GM08714 (cell line): ENCODE measurements around the gene TOMM7.
"Not testable (repeated sequence)": the region's sequence is repeated elsewhere in the genome, so short reads cannot be mapped to it uniquely, and the experiment has no call there.

Source experiments
- H3K4me3 ChIP-seq: fragments of 200-500 bp; sonication (Bioruptor generic); 2 replicates; pipeline ENCODE4 v1.5.1; 2014; ENCODE audit warnings: mild to moderate bottlenecking, low read length, inconsistent platforms
- ZNF274 ChIP-seq: IDR thresholded peaks from 2 replicates; pipeline ENCODE4 v1.6.1; 2012; ENCODE audit warnings: mild to moderate bottlenecking, low read depth, low read length

The TOMM7 gene

GRCh38 chr7:22814261-22815208 is 8.1 kb downstream of the TOMM7 start:
- no peak for TF ChIP-seq ZNF274
- H3K4me3 ChIP-seq, result no peak overlapping the region

DNA sequence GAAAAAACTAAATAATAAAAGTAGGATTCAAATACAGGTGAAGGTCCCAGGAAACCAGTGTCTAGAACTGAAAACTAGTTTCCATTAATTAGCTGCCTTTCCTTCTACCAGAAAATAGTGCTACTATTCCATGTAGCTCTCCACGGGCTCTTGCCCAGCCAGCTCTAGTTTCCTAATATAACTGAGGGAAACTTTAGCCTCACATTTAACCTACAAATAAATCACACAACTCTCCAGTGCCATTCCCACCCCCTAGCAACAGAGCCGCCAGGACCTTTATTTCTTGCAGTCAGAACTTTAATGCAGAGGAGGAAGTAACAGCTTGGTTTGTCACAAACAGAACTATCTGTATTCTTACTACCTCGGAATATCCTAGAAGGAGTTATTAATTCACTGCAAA is 10.3 kb downstream of the TOMM7 start:
- no peak for TF ChIP-seq ZNF274
- H3K4me3 ChIP-seq, result no peak overlapping the region

GRCh38 chr7:22811746-22812280 is 10.8 kb downstream of the TOMM7 start:
- no peak for TF ChIP-seq ZNF274
- H3K4me3 ChIP-seq, result no peak overlapping the region

- TF ChIP-seq ZNF274, result no peak
- no peak overlapping the region for H3K4me3 ChIP-seq
These were observed 11.8 kb downstream of the TOMM7 start for GRCh38 chr7:22810843-22811242.

- H3K4me3 ChIP-seq, result no peak overlapping the region
These were observed 12.6 kb downstream of the TOMM7 start for GRCh38 chr7:22809902-22810642.

DNA sequence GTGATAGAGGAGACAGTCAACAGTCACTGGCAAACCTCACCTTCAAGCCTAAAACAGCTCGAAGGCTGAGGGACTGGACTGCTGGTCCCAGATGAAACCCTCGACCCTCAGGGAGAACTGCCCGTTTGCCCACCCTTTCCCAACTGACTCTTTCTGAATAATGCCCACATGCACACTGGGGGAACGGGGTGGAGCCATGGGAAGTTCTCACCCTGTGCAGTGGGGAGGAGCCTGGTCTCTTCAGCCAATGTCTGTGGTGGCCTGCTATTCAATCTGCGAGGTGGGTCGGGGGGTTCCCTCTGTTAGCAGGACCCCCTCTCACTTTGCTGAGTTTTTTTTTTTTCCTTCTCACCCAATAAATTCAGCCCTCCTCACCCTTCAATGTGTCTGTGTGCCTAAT is 14.5 kb downstream of the TOMM7 start:
- no peak for TF ChIP-seq ZNF274
- no peak overlapping the region for H3K4me3 ChIP-seq

More at GRCh38 chr7:22809902-22810642, 12.6 kb downstream of the TOMM7 start:
- TF ChIP-seq ZNF274, result no peak

GRCh38 chr7:22806752-22807151 is 15.9 kb downstream of the TOMM7 start:
- H3K4me3 ChIP-seq, result no peak overlapping the region
- TF ChIP-seq ZNF274, result no peak

DNA sequence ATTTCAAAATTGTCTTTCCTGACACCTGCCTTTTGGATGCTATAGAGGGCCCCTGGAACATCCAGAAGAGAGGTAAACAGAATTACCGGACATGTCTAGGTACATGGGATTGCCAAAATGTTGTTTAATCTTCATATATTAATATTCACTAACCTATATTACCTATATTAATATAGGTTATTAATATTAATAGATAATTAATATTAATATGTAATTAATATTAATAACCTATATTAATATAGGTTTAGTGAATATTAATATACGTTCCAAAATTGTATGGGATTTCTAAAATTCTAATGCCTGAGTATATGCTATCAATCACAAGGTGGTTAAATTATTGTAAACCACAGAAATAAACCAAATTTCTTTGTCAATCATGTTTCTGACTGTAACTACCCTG is 17.4 kb downstream of the TOMM7 start:
- no peak for TF ChIP-seq ZNF274
- no peak overlapping the region for H3K4me3 ChIP-seq

GRCh38 chr7:22802831-22803230 is 19.8 kb downstream of the TOMM7 start:
- not testable (repeated sequence) for H3K4me3 ChIP-seq

- no peak overlapping the region for H3K4me3 ChIP-seq
- TF ChIP-seq ZNF274, result no peak
These were observed 20.2 kb downstream of the TOMM7 start for GRCh38 chr7:22802426-22802825.

DNA sequence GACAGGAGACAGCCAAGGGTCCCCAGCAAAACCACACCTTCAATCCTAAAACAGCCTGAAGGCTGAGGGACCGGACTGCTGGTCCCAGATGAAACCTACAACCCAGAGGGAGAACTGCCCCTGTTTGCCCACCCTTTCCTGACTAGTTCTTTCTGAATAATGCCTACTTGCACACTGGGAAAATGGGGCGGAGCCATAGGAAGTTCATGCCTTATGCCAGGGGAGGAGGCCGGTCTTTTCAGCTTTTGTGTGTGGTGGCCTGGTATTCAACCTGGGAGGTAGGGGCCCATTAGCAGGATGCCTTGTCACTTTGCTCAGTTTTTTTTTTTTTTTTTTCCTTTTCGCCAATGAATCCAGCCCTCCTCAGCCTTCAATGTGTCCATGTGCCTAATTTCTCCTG is 20.7 kb downstream of the TOMM7 start:
- H3K4me3 ChIP-seq, result no peak overlapping the region
- no peak for TF ChIP-seq ZNF274

DNA sequence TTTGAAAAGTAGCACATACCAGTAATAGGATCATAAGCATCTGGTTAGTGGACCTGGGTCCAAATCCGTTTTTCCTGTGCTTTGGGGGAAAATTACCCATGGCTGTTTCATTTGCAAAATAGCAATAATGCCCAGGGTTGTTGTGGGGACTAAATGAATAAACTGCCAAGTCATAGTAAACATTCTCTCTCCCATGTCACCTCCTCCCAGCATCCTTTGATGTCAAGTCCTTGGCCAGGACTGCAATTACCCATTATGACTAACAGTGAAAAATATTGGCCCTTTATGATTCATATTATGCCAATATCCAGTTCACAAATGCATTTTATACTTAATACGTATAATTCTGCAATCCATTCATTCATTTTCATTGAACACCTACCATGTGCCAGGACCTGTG is 23.0 kb downstream of the TOMM7 start:
- no peak overlapping the region for H3K4me3 ChIP-seq
- TF ChIP-seq ZNF274, result no peak

- TF ChIP-seq ZNF274, result no peak
- H3K4me3 ChIP-seq, result no peak overlapping the region
These were observed 28.8 kb downstream of the TOMM7 start for GRCh38 chr7:22793593-22794462.
